ENCODE results near the gene LAMC2.
"Not testable (repeated sequence)": the region's sequence is repeated elsewhere in the genome, so short reads cannot be mapped to it uniquely, and the experiment has no call there.

LAMC2 gene

GRCh38 chr1:183239220-183239742 is 53.2 kb downstream of the LAMC2 start:
- no peak for TF ChIP-seq CTCF (conservative IDR thresholded peaks at IDR 0.05; ENCODE audit: low read length)
- no peak overlapping the region for H3K4me3 ChIP-seq (ENCODE audit: low read length)
- DNase-seq (ENCODE audit: low read depth) = no peak

GRCh38 chr1:183239793-183240525 is 53.9 kb downstream of the LAMC2 start:
- DNase-seq (ENCODE audit: low read depth) = peak; percentile 25
- no peak overlapping the region for H3K4me3 ChIP-seq (ENCODE audit: low read length)
- no peak for TF ChIP-seq CTCF (conservative IDR thresholded peaks at IDR 0.05; ENCODE audit: low read length)

GRCh38 chr1:183240526-183240825 is 54.4 kb downstream of the LAMC2 start:
- no peak for TF ChIP-seq CTCF (conservative IDR thresholded peaks at IDR 0.05; ENCODE audit: low read length)
- H3K4me3 ChIP-seq (ENCODE audit: low read length) = no peak overlapping the region
- no peak for DNase-seq (ENCODE audit: low read depth)

- not testable (repeated sequence) for H3K4me3 ChIP-seq (ENCODE audit: low read length); DNase-seq (ENCODE audit: low read depth)
Measured at GRCh38 chr1:183240853-183241252, 54.8 kb downstream of the LAMC2 start.

- DNase-seq (ENCODE audit: low read depth) = peak; percentile 89
- TF ChIP-seq CTCF (conservative IDR thresholded peaks at IDR 0.05; ENCODE audit: low read length) = no peak
- no peak overlapping the region for H3K4me3 ChIP-seq (ENCODE audit: low read length)
Measured at GRCh38 chr1:183241471-183241870, 55.4 kb downstream of the LAMC2 start.

GRCh38 chr1:183242556-183242955 is 56.5 kb downstream of the LAMC2 start:
- TF ChIP-seq CTCF (conservative IDR thresholded peaks at IDR 0.05; ENCODE audit: low read length) = no peak
- no peak overlapping the region for H3K4me3 ChIP-seq (ENCODE audit: low read length)
- peak; percentile 45 for DNase-seq (ENCODE audit: low read depth)

GRCh38 chr1:183243161-183244050 is 57.3 kb downstream of the LAMC2 start:
- DNase-seq (ENCODE audit: low read depth) = peak; percentile 87
- no peak for TF ChIP-seq CTCF (conservative IDR thresholded peaks at IDR 0.05; ENCODE audit: low read length)
- no peak overlapping the region for H3K4me3 ChIP-seq (ENCODE audit: low read length)
